ENCODE measurements around the gene OLIG3.

Gene OLIG3

GRCh38 chr6:137497721-137498463 lies 3.7 kb upstream of the OLIG3 start:
- no peak for DNase-seq (ENCODE audit: low read depth in 1 of 2, low spot score in 1 of 2)
- Histone ChIP-seq H3K27ac (replicated peaks) (no peak overlapping the region), H3K27me3 (ENCODE audit: insufficient read depth, poor library complexity, severe bottlenecking) (peaks cover 70% of the 10 kb centered on the region), H3K4me3 (replicated peaks; ENCODE audit: insufficient read depth, low read length) (no peak overlapping the region)
- TF ChIP-seq POLR2AphosphoS5 (IDR thresholded peaks at IDR 0.05; ENCODE audit: low read depth) (no peak), CTCF (IDR thresholded peaks at IDR 0.05; ENCODE audit: insufficient read depth, low read length) (no peak), REST (IDR thresholded peaks at IDR 0.05; ENCODE audit: insufficient replicate concordance, low read depth) (no peak), SPI1 (IDR thresholded peaks at IDR 0.05; ENCODE audit: borderline replicate concordance, low read depth) (no peak), GABPA (IDR thresholded peaks at IDR 0.05; ENCODE audit: low read depth) (no peak)

GRCh38 chr6:137496909-137497720 lies 2.9 kb upstream of the OLIG3 start:
- H3K27ac ChIP-seq (replicated peaks) = no peak overlapping the region
- peaks cover 78% of the 10 kb centered on the region for H3K27me3 ChIP-seq (ENCODE audit: insufficient read depth, poor library complexity, severe bottlenecking)
- H3K4me3 ChIP-seq (replicated peaks; ENCODE audit: insufficient read depth, low read length) = no peak overlapping the region
- TF ChIP-seq POLR2AphosphoS5 (IDR thresholded peaks at IDR 0.05; ENCODE audit: low read depth) (no peak), SPI1 (IDR thresholded peaks at IDR 0.05; ENCODE audit: borderline replicate concordance, low read depth) (no peak), CTCF (IDR thresholded peaks at IDR 0.05; ENCODE audit: insufficient read depth, low read length) (no peak), REST (IDR thresholded peaks at IDR 0.05; ENCODE audit: insufficient replicate concordance, low read depth) (no peak), GABPA (IDR thresholded peaks at IDR 0.05; ENCODE audit: low read depth) (no peak)
- DNase-seq (ENCODE audit: low read depth in 1 of 2, low spot score in 1 of 2) = no peak

- Histone ChIP-seq H3K27me3 (ENCODE audit: insufficient read depth, poor library complexity, severe bottlenecking) (peaks cover 85% of the 10 kb centered on the region), H3K27ac (replicated peaks) (no peak overlapping the region), H3K4me3 (replicated peaks; ENCODE audit: insufficient read depth, low read length) (no peak overlapping the region)
- TF ChIP-seq POLR2AphosphoS5 (IDR thresholded peaks at IDR 0.05; ENCODE audit: low read depth) (no peak), GABPA (IDR thresholded peaks at IDR 0.05; ENCODE audit: low read depth) (no peak), CTCF (IDR thresholded peaks at IDR 0.05; ENCODE audit: insufficient read depth, low read length) (no peak), SPI1 (IDR thresholded peaks at IDR 0.05; ENCODE audit: borderline replicate concordance, low read depth) (no peak), REST (IDR thresholded peaks at IDR 0.05; ENCODE audit: insufficient replicate concordance, low read depth) (no peak)
- DNase-seq (ENCODE audit: low read depth in 1 of 2, low spot score in 1 of 2) = no peak
These were observed 2.2 kb upstream of the OLIG3 start for GRCh38 chr6:137496368-137496767.
